ENCODE measurements around the gene TTLL13.
"Not testable (repeated sequence)": the region's sequence is repeated elsewhere in the genome, so short reads cannot be mapped to it uniquely, and the experiment has no call there.

TTLL13 gene

GRCh38 chr15:90301707-90302300, 52.4 kb downstream of the TTLL13 start:
- no peak for DNase-seq (ENCODE audit: low spot score)
- TF ChIP-seq, protein P1, sequence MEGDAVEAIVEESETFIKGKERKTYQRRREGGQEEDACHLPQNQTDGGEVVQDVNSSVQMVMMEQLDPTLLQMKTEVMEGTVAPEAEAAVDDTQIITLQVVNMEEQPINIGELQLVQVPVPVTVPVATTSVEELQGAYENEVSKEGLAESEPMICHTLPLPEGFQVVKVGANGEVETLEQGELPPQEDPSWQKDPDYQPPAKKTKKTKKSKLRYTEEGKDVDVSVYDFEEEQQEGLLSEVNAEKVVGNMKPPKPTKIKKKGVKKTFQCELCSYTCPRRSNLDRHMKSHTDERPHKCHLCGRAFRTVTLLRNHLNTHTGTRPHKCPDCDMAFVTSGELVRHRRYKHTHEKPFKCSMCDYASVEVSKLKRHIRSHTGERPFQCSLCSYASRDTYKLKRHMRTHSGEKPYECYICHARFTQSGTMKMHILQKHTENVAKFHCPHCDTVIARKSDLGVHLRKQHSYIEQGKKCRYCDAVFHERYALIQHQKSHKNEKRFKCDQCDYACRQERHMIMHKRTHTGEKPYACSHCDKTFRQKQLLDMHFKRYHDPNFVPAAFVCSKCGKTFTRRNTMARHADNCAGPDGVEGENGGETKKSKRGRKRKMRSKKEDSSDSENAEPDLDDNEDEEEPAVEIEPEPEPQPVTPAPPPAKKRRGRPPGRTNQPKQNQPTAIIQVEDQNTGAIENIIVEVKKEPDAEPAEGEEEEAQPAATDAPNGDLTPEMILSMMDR (IDR thresholded peaks at IDR 0.05; ENCODE audit: borderline replicate concordance, control extremely low read depth, extremely low read depth, insufficient read depth, missing control alignments), result no peak
- in situ Hi-C loops (cut with MboI; ENCODE audit: low sequenced_read_pairs, unreplicated experiment), result loop anchor here (25.0 kb wide), 1 partner anchor 585 kb away; the partner anchor contains the start of gene FES

GRCh38 chr15:90305355-90305754, 56.0 kb downstream of the TTLL13 start:
- in situ Hi-C loops (cut with MboI; ENCODE audit: low sequenced_read_pairs, unreplicated experiment), result loop anchor here (25.0 kb wide), 1 partner anchor 582 kb away; the partner anchor contains the start of gene FES
- not testable (repeated sequence) for DNase-seq (ENCODE audit: low spot score)

- TF ChIP-seq, protein P1 (IDR thresholded peaks at IDR 0.05; ENCODE audit: borderline replicate concordance, control extremely low read depth, extremely low read depth, insufficient read depth, missing control alignments), result no peak
- in situ Hi-C loops (cut with MboI; ENCODE audit: low sequenced_read_pairs, unreplicated experiment), result loop anchor here (25.0 kb wide), 1 partner anchor 581 kb away; the partner anchor contains the start of gene FES
Measured at GRCh38 chr15:90305932-90306331, 56.6 kb downstream of the TTLL13 start.

DNA sequence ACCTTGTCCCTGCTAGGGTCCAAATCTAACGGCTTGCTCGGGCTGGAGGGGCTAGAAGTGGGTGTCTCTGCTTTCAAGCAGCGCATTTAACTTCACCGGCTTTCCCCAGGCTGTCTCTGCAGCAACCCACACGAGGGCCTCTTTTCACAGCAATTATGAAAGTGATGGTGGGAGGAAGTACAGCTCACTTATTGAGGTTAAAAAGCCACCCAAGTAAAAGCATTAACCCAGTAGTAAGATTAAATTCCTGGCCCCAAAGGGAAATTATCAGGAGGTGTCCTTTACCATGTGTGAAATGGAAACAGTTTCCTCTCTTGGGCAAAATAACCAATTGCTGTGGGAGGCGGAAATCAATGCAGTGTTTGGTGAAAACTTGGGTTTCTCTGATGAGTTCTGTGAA, 57.2 kb downstream of the TTLL13 start:
- peak; percentile 63 for DNase-seq (ENCODE audit: low spot score)
- in situ Hi-C loops (cut with MboI; ENCODE audit: low sequenced_read_pairs, unreplicated experiment), result loop anchor here (25.0 kb wide), 1 partner anchor 581 kb away; the partner anchor contains the start of gene FES
- TF ChIP-seq, protein P1 (IDR thresholded peaks at IDR 0.05; ENCODE audit: borderline replicate concordance, control extremely low read depth, extremely low read depth, insufficient read depth, missing control alignments), result peak; percentile 21

More at GRCh38 chr15:90305932-90306331, 56.6 kb downstream of the TTLL13 start:
- DNase-seq (ENCODE audit: low spot score), result no peak

GRCh38 chr15:90307661-90308060, 58.3 kb downstream of the TTLL13 start:
- in situ Hi-C loops (cut with MboI; ENCODE audit: low sequenced_read_pairs, unreplicated experiment), result loop anchor here (25.0 kb wide), 1 partner anchor 580 kb away; the partner anchor contains the start of gene FES
- DNase-seq (ENCODE audit: low spot score), result no peak
- TF ChIP-seq, protein P1 (IDR thresholded peaks at IDR 0.05; ENCODE audit: borderline replicate concordance, control extremely low read depth, extremely low read depth, insufficient read depth, missing control alignments), result no peak

GRCh38 chr15:90309020-90309419, 59.7 kb downstream of the TTLL13 start:
- TF ChIP-seq, protein P1 (IDR thresholded peaks at IDR 0.05; ENCODE audit: borderline replicate concordance, control extremely low read depth, extremely low read depth, insufficient read depth, missing control alignments), result no peak
- no peak for DNase-seq (ENCODE audit: low spot score)
- in situ Hi-C loops (cut with MboI; ENCODE audit: low sequenced_read_pairs, unreplicated experiment), result loop anchor here (25.0 kb wide), 1 partner anchor 578 kb away; the partner anchor contains the start of gene FES

Measured in GM13976 (cell line).